SK-N-SH (cell line): ENCODE results near the gene MAP4K5. TPM values are rescaled to one million over a fixed set of nuclear protein-coding genes. Genes with fewer than 3 reads are reported as not detected.

ENCODE experiments used
- CTCF ChIA-PET: fragments of 300-600, 350-600 bp; formaldehyde crosslinking; extraction: SDS; loops from one replicate; lab custom pipeline; 2021; lab: Yijun Ruan, JAX
- POLR2A ChIA-PET: fragments of 350-600 bp; sonication (Branson Sonifier 250); formaldehyde crosslinking; extraction: SDS; loops from one replicate; lab custom pipeline; 2020; ENCODE audit warnings: antibody characterized with exemption, inconsistent platforms; lab: Yijun Ruan, JAX
- DNase-seq: peaks from one replicate; pipeline ENCODE4 v3.0.0; 2012
- H2AFZ ChIP-seq: fragments of 200-600 bp; sonication (generic); 2 replicates; pipeline ENCODE4 v1.8.1; 2016; ENCODE audit warnings: antibody characterized with exemption, mild to moderate bottlenecking, low read depth
- H3F3A ChIP-seq: fragments of 200-600 bp; sonication (generic); replicated peaks from 2 replicates; pipeline ENCODE3; 2016; ENCODE audit warnings: antibody characterized with exemption, mild to moderate bottlenecking; ENCODE audit not compliant: insufficient read depth
- H3K27ac ChIP-seq, 2 experiments: fragments of 200-500 bp in 1 of 2; fragments of 200-600 bp in 1 of 2; sonication (Bioruptor generic) in 1 of 2; sonication (generic), shearing (Covaris generic) in 1 of 2; 2 replicates each; pipeline versions ENCODE4 v1.5.1 to v1.6.1; 2014 to 2016; ENCODE audit warnings: low read depth in 2 of 2, inconsistent platforms in 1 of 2, low read length in 1 of 2, mild to moderate bottlenecking in 1 of 2, mixed read lengths in 1 of 2
- H3K27me3 ChIP-seq: fragments of 200-600 bp; sonication (generic), shearing (Covaris generic); 2 replicates; pipeline ENCODE4 v1.6.1; 2016; ENCODE audit warnings: mixed run types; ENCODE audit not compliant: insufficient read depth
- H3K36me3 ChIP-seq, 2 experiments: fragments of 200-500 bp in 1 of 2; fragments of 200-600 bp in 1 of 2; sonication (Bioruptor generic) in 1 of 2; sonication (generic) in 1 of 2; replicated peaks in 1 of 2; 2 replicates each; pipeline versions ENCODE3 to v1.5.1; 2014 to 2016; ENCODE audit warnings: low read length in 1 of 2, mild to moderate bottlenecking in 1 of 2; ENCODE audit not compliant: insufficient read depth in 2 of 2, control insufficient read depth in 1 of 2
- H3K4me1 ChIP-seq, 2 experiments: fragments of 200-500 bp in 1 of 2; fragments of 200-600 bp in 1 of 2; sonication (Bioruptor generic) in 1 of 2; sonication (generic), shearing (Covaris generic) in 1 of 2; 2 replicates each; pipeline versions ENCODE4 v1.5.1 to v1.6.1; 2014 to 2016; ENCODE audit warnings: low read depth in 1 of 2, low read length in 1 of 2, mixed run types in 1 of 2; ENCODE audit not compliant: insufficient read depth in 2 of 2, control insufficient read depth in 1 of 2
- H3K4me2 ChIP-seq: fragments of 200-600 bp; sonication (generic), shearing (Covaris generic); 2 replicates; pipeline ENCODE4 v1.6.1; 2017; ENCODE audit warnings: mixed run types
- H3K4me3 ChIP-seq, 2 experiments: fragments of 200-500 bp in 1 of 2; fragments of 200-600 bp in 1 of 2; sonication (Bioruptor generic) in 1 of 2; sonication (generic), shearing (Covaris generic) in 1 of 2; 2 replicates each; pipeline versions ENCODE4 v1.5.1 to v1.8.1; 2014 to 2016; ENCODE audit warnings: low read depth in 2 of 2, inconsistent platforms in 1 of 2, low read length in 1 of 2, mild to moderate bottlenecking in 1 of 2, mixed read lengths in 1 of 2, moderate library complexity in 1 of 2
- H3K79me2 ChIP-seq: fragments of 200-600 bp; sonication (generic); 2 replicates; pipeline ENCODE4 v1.8.1; 2017; ENCODE audit warnings: mild to moderate bottlenecking; ENCODE audit not compliant: insufficient read depth
- H3K9ac ChIP-seq: fragments of 200-600 bp; sonication (generic); 2 replicates; pipeline ENCODE4 v1.6.1; 2017; ENCODE audit warnings: mixed run types
- H3K9me2 ChIP-seq: fragments of 200-600 bp; sonication (generic); 2 replicates; pipeline ENCODE4 v1.6.1; 2017; ENCODE audit warnings: mixed run types
- H3K9me3 ChIP-seq: fragments of 200-600 bp; sonication (generic); 2 replicates; pipeline ENCODE4 v1.6.1; 2017; ENCODE audit warnings: mixed run types, mild to moderate bottlenecking, moderate library complexity
- H4K20me1 ChIP-seq: fragments of 200-600 bp; sonication (generic); 2 replicates; pipeline ENCODE4 v1.6.1; 2017; ENCODE audit warnings: mild to moderate bottlenecking, mixed run types; ENCODE audit not compliant: insufficient read depth
- CTCF ChIP-seq: fragments of 200-600 bp; sonication (generic); IDR thresholded peaks from 2 replicates; pipeline ENCODE4 v1.6.1; 2017; ENCODE audit warnings: antibody characterized with exemption, mild to moderate bottlenecking, moderate library complexity
- ELF1 ChIP-seq: IDR thresholded peaks from 2 replicates; pipeline ENCODE4 v1.4.0; 2012
- FOSL2 ChIP-seq: IDR thresholded peaks from 2 replicates; pipeline ENCODE4 v1.4.0; 2012; ENCODE audit warnings: low read depth, mild to moderate bottlenecking, moderate library complexity, borderline replicate concordance
- FOXJ3 ChIP-seq: sonication (generic); formaldehyde crosslinking; IDR thresholded peaks from 2 replicates; pipeline ENCODE4 v1.5.1; 2020; ENCODE audit warnings: mild to moderate bottlenecking, missing genetic modification reagents
- GATA2 ChIP-seq: sonication (generic); formaldehyde crosslinking; IDR thresholded peaks from 2 replicates; pipeline ENCODE4 v1.5.0; 2020; ENCODE audit warnings: mild to moderate bottlenecking, missing genetic modification reagents
- JUND ChIP-seq: IDR thresholded peaks from 2 replicates; pipeline ENCODE4 v1.4.0; 2012
- MXI1 ChIP-seq: IDR thresholded peaks from 2 replicates; pipeline ENCODE4 v1.6.1; 2012; ENCODE audit warnings: mild to moderate bottlenecking, low read depth, low read length, improper control_type of control experiment
- NFIC ChIP-seq: IDR thresholded peaks from 2 replicates; pipeline ENCODE4 v1.4.0; 2012; ENCODE audit warnings: borderline replicate concordance
- NRF1 ChIP-seq: IDR thresholded peaks from 2 replicates; pipeline ENCODE4 v1.6.1; 2012; ENCODE audit warnings: low read depth, mild to moderate bottlenecking, low read length
- RCOR1 ChIP-seq: fragments of 150-350 bp; IDR thresholded peaks from 2 replicates; pipeline ENCODE4 v1.6.1; 2017; ENCODE audit warnings: antibody characterized with exemption, low read length
- REST ChIP-seq: IDR thresholded peaks from 2 replicates; pipeline ENCODE4 v1.6.1; 2012; ENCODE audit warnings: mild to moderate bottlenecking, low read depth, low read length, moderate library complexity
- RFX5 ChIP-seq: IDR thresholded peaks from 2 replicates; pipeline ENCODE4 v1.6.1; 2012; ENCODE audit warnings: mild to moderate bottlenecking, improper control_type of control experiment, low read length
- SIN3A ChIP-seq: IDR thresholded peaks from 2 replicates; pipeline ENCODE4 v1.6.1; 2012; ENCODE audit warnings: low read depth, mild to moderate bottlenecking, low read length, moderate library complexity, borderline replicate concordance
- SMC3 ChIP-seq: IDR thresholded peaks from 2 replicates; pipeline ENCODE4 v1.6.1; 2012; ENCODE audit warnings: low read depth, low read length, improper control_type of control experiment
- TAF1 ChIP-seq: IDR thresholded peaks from 2 replicates; pipeline ENCODE4 v1.6.1; 2012; ENCODE audit warnings: low read depth, mild to moderate bottlenecking, low read length, moderate library complexity, borderline replicate concordance
- TCF12 ChIP-seq: IDR thresholded peaks from 2 replicates; pipeline ENCODE4 v1.4.0; 2012
- TEAD4 ChIP-seq: IDR thresholded peaks from 2 replicates; pipeline ENCODE4 v1.4.0; 2012; ENCODE audit warnings: mild to moderate bottlenecking, borderline replicate concordance; ENCODE audit not compliant: insufficient read depth
- USF2 ChIP-seq: fragments of 150-350 bp; IDR thresholded peaks from 2 replicates; pipeline ENCODE4 v1.6.1; 2017; ENCODE audit warnings: antibody characterized with exemption, low read length, low read depth, borderline replicate concordance
- ZBTB33 ChIP-seq: IDR thresholded peaks from 2 replicates; pipeline ENCODE4 v1.4.0; 2012; ENCODE audit warnings: low read depth, borderline replicate concordance
- polyA plus RNA-seq, 3 experiments: library from polyadenylated mRNA; depleted of rRNA; stranded (reverse); fragments of >200 nt; gene quantifications; 2 replicates each; pipeline ENCODE4 v1.2.3, GENCODE V29; 2012

The MAP4K5 gene
- polyA plus RNA-seq, 1 of the 3 experiments (the other 2 are of a cell fraction): 31.8 TPM

GRCh38 chr14:50578433-50578832 is 46.1 kb upstream of the MAP4K5 start:
- Histone ChIP-seq H3K27ac (no peak overlapping the region), H3K27me3 (no peaks in the 10 kb centered on the region), H3F3A (peaks cover 7% of the 10 kb centered on the region), H2AFZ (no peak overlapping the region), H3K9ac (no peak overlapping the region), H3K9me3 (0 out of 2 replicates have a peak, but pooled peaks cover 3% of the 10 kb centered on the region), H3K36me3 (no peaks in the 10 kb centered on the region), H3K4me2 (no peak overlapping the region), H3K9me2 (no peaks in the 10 kb centered on the region), H3K79me2 (peaks cover 9% of the 10 kb centered on the region; the same call in 1 of the 2 replicates), H3K4me3 (no peak overlapping the region), H3K4me1 (peaks cover 0 to 7% of the 10 kb centered on the region in 2 experiments; a peak in 3 of 4 replicates), H4K20me1 (no peaks in the 10 kb centered on the region)
- CTCF ChIA-PET: interaction anchor here (0.9 to 1.1 kb wide), 2 partner anchors 10 to 199 kb away, joined by 3 read pairs; no protein-coding TSS in a partner anchor
- POLR2A ChIA-PET: no interaction called here
- TF ChIP-seq GATA2 (CRISPR knock-in tag) (no peak), FOXJ3 (CRISPR knock-in tag) (no peak), ZBTB33 (no peak), RFX5 (no peak), NRF1 (no peak)
- DNase-seq: no peak

GRCh38 chr14:50577982-50578381 is 45.6 kb upstream of the MAP4K5 start:
- no peak overlapping the region for H3K9ac ChIP-seq
- 0 out of 2 replicates have a peak, but pooled peaks cover 3% of the 10 kb centered on the region for H3K9me3 ChIP-seq
- H3K79me2 ChIP-seq: peaks cover 9% of the 10 kb centered on the region; the same call in 1 of the 2 replicates
- no peak overlapping the region for H3K4me3 ChIP-seq
- H3K36me3 ChIP-seq: no peaks in the 10 kb centered on the region
- H3K27ac ChIP-seq: no peak overlapping the region
- H4K20me1 ChIP-seq: no peaks in the 10 kb centered on the region
- no peak for DNase-seq
- no peak overlapping the region for H3K4me2 ChIP-seq
- TF ChIP-seq USF2 (no peak), MXI1 (no peak), TCF12 (no peak), JUND (no peak), FOSL2 (no peak), RCOR1 (no peak), SMC3 (no peak), ELF1 (no peak), TAF1 (no peak), CTCF (no peak), TEAD4 (no peak), SIN3A (no peak), NFIC (no peak), NRF1 (no peak), REST (no peak)
- ChIA-PET CTCF (no interaction called here), POLR2A (no interaction called here)
- peaks cover 7% of the 10 kb centered on the region for H3F3A ChIP-seq
- H3K9me2 ChIP-seq: no peaks in the 10 kb centered on the region
- H3K4me1 ChIP-seq: peaks cover 0 to 7% of the 10 kb centered on the region in 2 experiments; a peak in 3 of 4 replicates
- H3K27me3 ChIP-seq: no peaks in the 10 kb centered on the region
- no peak overlapping the region for H2AFZ ChIP-seq
